Left lung (tissue), 10 donors: ENCODE measurements around the gene ATXN2. TPM values are rescaled to one million over a fixed set of nuclear protein-coding genes. Genes with fewer than 3 reads are reported as not detected.

Source experiments
- ATAC-seq: fragments of 200-7000 bp; cut with Tn5 transposase; one replicate; pipeline ENCODE4 v1.9.1; 2020; ENCODE audit warnings: moderate library complexity
- DNase-seq, 4 donors: peaks; one replicate each; pipeline ENCODE4 v3.0.0-alpha.2; 2013 to 2020
- H3K27ac ChIP-seq, 2 donors: fragments of 200-600 bp; sonication (generic) in 1 of 2; one replicate each; pipeline versions ENCODE4 v1.5.0 to v1.8.0; 2020 to 2021
- H3K27me3 ChIP-seq, 2 donors: fragments of 200-600 bp; sonication (generic) in 1 of 2; one replicate each; pipeline versions ENCODE4 v1.5.0 to v1.8.0; 2020 to 2021
- H3K36me3 ChIP-seq, 2 donors: fragments of 200-600 bp; sonication (generic) in 1 of 2; one replicate each; pipeline versions ENCODE4 v1.5.0 to v1.8.0; 2020 to 2021
- H3K4me1 ChIP-seq, 2 donors: fragments of 200-600 bp; one replicate each; pipeline ENCODE4 v1.8.0; 2021
- H3K4me3 ChIP-seq, 2 donors: fragments of 200-600 bp; sonication (generic) in 1 of 2; one replicate each; pipeline versions ENCODE4 v1.5.0 to v1.8.0; 2020 to 2021; ENCODE audit warnings: mild to moderate bottlenecking in 1 of 2
- H3K9me3 ChIP-seq, 2 donors: fragments of 200-600 bp; sonication (generic) in 1 of 2; one replicate each; pipeline versions ENCODE4 v1.5.0 to v1.8.0; 2020 to 2021
- intact Hi-C, 2 donors: fragments of 100-400 bp; cut with DNase I; formaldehyde crosslinking; loops; one replicate each; pipeline versions ENCODE4 v1.11.2 to v1.14.2; 2022
- polyA plus RNA-seq, 6 donors: library from polyadenylated mRNA; unstranded; fragments of 120-200 nt; gene quantifications; one replicate each; pipeline ENCODE4 v1.2.1, GENCODE V29; 2013; ENCODE audit not compliant: insufficient read length in 6 of 6
- total RNA-seq, 2 donors: library from RNA; stranded (reverse); fragmentation: NEBNext Ultra II Directional; extraction: Animal tissue kit (Norgen Biotek cat#: 25700); gene quantifications; one replicate each; pipeline ENCODE4 v1.2.1, GENCODE V29; 2021
- TF ChIP-seq, protein P1 (sequence below), 2 donors: fragments of 200-600 bp; sonication (generic) in 1 of 2; IDR thresholded peaks; one replicate each; pipeline versions ENCODE4 v1.5.0 to v1.8.0; 2021; ENCODE audit warnings: antibody characterized with exemption in 2 of 2
- donor health status: DM: no; HTN: yes; CAD: no.
- donor health status: DM: no; HTN: no; CAD: no.

The ATXN2 gene
- total and polyA plus RNA-seq, 8 donors = 60.9 to 90.2 (median 72.2) TPM

GRCh38 chr12:111444925-111445725, 154.0 kb downstream of the ATXN2 start:
- Histone ChIP-seq H3K27me3 (no peaks in the 10 kb centered on the region), H3K4me3 (no peak overlapping the region), H3K4me1 (peaks cover 12 to 98% of the 10 kb centered on the region in 2 donors), H3K27ac (peak overlapping the region; percentile 45 to 82), H3K36me3 (peaks cover 0 to 72% of the 10 kb centered on the region in 2 donors), H3K9me3 (no peaks in the 10 kb centered on the region)
- intact Hi-C loops = no loop called here
- TF ChIP-seq, protein P1, sequence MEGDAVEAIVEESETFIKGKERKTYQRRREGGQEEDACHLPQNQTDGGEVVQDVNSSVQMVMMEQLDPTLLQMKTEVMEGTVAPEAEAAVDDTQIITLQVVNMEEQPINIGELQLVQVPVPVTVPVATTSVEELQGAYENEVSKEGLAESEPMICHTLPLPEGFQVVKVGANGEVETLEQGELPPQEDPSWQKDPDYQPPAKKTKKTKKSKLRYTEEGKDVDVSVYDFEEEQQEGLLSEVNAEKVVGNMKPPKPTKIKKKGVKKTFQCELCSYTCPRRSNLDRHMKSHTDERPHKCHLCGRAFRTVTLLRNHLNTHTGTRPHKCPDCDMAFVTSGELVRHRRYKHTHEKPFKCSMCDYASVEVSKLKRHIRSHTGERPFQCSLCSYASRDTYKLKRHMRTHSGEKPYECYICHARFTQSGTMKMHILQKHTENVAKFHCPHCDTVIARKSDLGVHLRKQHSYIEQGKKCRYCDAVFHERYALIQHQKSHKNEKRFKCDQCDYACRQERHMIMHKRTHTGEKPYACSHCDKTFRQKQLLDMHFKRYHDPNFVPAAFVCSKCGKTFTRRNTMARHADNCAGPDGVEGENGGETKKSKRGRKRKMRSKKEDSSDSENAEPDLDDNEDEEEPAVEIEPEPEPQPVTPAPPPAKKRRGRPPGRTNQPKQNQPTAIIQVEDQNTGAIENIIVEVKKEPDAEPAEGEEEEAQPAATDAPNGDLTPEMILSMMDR (IDR thresholded peaks at IDR 0.05) = peak in 1 of 2 donors; percentile 20
- ATAC-seq (peak; percentile 74), DNase-seq (peak in 3 of 4 donors; percentile 35 to 87 (median 87))

DNA sequence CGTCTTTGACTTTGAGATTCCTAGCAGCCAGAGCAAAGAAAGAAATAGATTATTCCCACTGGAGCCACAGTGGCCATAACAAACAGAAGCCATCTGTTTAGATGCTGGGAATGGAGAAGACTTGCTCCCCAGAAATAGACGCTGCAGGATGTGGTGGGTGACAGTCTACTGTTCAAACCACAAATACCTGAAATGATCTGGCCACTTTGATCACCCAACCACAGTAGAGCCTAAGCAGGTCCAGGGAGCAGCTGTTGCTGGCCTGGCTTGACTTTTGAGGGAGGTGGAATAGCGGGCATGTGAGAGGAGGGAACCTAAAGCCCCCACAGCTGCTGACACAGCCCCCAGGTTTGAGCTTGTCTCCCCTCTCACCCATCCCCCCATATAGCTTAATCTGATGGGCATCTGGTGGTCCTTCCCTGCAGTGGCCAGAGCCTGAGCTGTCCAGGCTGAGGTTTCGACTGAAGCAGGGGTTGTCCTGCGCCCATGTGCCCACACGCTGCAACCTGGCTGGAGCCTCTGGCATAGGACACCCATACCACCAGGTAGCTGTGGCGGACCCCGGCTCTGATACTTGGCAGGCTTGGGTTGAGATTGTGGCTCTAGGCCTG, 154.7 kb downstream of the ATXN2 start:
- peaks cover 0 to 69% of the 10 kb centered on the region in 2 donors for H3K36me3 ChIP-seq
- H3K4me1 ChIP-seq = peaks cover 12 to 98% of the 10 kb centered on the region in 2 donors
- no peaks in the 10 kb centered on the region for H3K9me3 ChIP-seq
- no peak for ATAC-seq
- TF ChIP-seq, protein P1 (IDR thresholded peaks at IDR 0.05) = no peak
- no peak overlapping the region for H3K4me3 ChIP-seq
- intact Hi-C loops = no loop called here
- H3K27me3 ChIP-seq = no peaks in the 10 kb centered on the region
- peak overlapping the region; percentile 45 to 82 for H3K27ac ChIP-seq
- no peak for DNase-seq

DNA sequence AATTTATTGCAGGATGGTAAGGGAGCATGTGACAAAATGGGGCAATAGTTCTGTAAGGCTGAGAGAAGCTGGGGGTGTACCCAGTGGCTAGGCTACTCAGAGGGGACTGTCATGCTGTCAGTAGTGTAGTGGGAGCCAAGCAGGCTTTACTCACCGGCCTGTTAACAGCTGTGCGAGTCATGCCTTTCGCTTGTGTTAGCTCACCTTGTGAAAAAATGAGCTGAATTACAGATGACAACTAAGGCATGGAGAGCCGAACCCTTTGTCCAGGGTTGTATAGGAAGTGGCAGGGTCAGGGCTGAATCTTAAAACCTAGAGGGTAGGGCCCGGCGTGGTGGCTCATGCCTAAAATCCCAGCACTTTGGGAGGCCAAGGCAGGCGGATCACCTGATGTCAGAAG, 155.5 kb downstream of the ATXN2 start:
- TF ChIP-seq, protein P1 (IDR thresholded peaks at IDR 0.05) = no peak
- peaks cover 0 to 61% of the 10 kb centered on the region in 2 donors for H3K36me3 ChIP-seq
- ATAC-seq (peak; percentile 15), DNase-seq (no peak)
- no peak overlapping the region for H3K4me3 ChIP-seq
- peak overlapping the region in 1 of 2 donors; percentile 82 for H3K27ac ChIP-seq
- H3K27me3 ChIP-seq = no peaks in the 10 kb centered on the region
- H3K4me1 ChIP-seq = peaks cover 12 to 99% of the 10 kb centered on the region in 2 donors
- H3K9me3 ChIP-seq = no peaks in the 10 kb centered on the region
- intact Hi-C loops = no loop called here

DNA sequence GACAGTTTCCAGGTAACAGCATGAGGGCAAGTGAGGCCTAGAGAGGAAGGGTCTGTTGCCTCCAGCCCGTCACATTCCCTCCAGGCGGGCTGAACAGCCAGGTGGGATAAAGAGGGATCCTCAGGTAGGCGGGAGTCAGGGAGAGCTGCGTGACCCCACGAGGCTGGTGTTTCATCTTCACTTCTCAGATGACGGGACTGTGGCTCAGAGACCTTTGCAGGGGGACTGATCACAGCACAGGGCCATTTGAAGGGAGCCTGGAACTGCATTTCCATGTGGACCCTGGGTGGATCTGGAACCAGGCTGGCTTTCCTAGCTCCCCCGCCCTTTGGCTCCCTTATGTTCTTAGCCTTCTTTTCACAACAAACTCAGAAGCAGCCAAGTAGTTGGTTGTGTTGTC, 156.0 kb downstream of the ATXN2 start:
- Histone ChIP-seq H3K9me3 (no peaks in the 10 kb centered on the region), H3K36me3 (peaks cover 0 to 56% of the 10 kb centered on the region in 2 donors)
- peak in 1 of 4 donors; percentile 29 for DNase-seq

More for the DNA sequence above, 156.0 kb downstream of the ATXN2 start:
- no peak for ATAC-seq
- peak overlapping the region in 1 of 2 donors; percentile 82 for H3K27ac ChIP-seq
- intact Hi-C loops = no loop called here
- H3K4me1 ChIP-seq = peaks cover 17 to 100% of the 10 kb centered on the region in 2 donors
- TF ChIP-seq, protein P1 (IDR thresholded peaks at IDR 0.05) = no peak
- H3K4me3 ChIP-seq = no peak overlapping the region
- no peaks in the 10 kb centered on the region for H3K27me3 ChIP-seq
